NCI-H2107 treated with DMSO at 0.1 percent for 48 hours (cell line): ENCODE data around the gene GJD3.
"Not testable (repeated sequence)": the region's sequence is repeated elsewhere in the genome, so short reads cannot be mapped to it uniquely, and the experiment has no call there.

Experiments used
- DNase-seq: peaks from one replicate; lab custom pipeline; 2025; ENCODE audit not compliant: unreplicated experiment; lab: John Stamatoyannopoulos, UW

The GJD3 gene

GRCh38 chr17:40369923-40370322 is 5.4 kb upstream of the GJD3 start:
- no peak for DNase-seq

GRCh38 chr17:40367728-40368127 is 3.2 kb upstream of the GJD3 start:
- DNase-seq = not testable (repeated sequence)

GRCh38 chr17:40366861-40367518 is 2.5 kb upstream of the GJD3 start:
- no peak for DNase-seq

- no peak for DNase-seq
Measured at GRCh38 chr17:40366076-40366860, 1.7 kb upstream of the GJD3 start.

GRCh38 chr17:40364906-40365305 is 369 bp upstream of the GJD3 start:
- no peak for DNase-seq

GRCh38 chr17:40363111-40363827 is 1.3 kb downstream of the GJD3 start:
- DNase-seq = no peak

GRCh38 chr17:40362696-40363110 is 1.8 kb downstream of the GJD3 start:
- no peak for DNase-seq

GRCh38 chr17:40361925-40362695 is 2.4 kb downstream of the GJD3 start:
- DNase-seq = no peak

GRCh38 chr17:40361063-40361924 is 3.2 kb downstream of the GJD3 start:
- no peak for DNase-seq

- no peak for DNase-seq
Measured at GRCh38 chr17:40360091-40360490, 4.4 kb downstream of the GJD3 start.

GRCh38 chr17:40358323-40359038 is 6.1 kb downstream of the GJD3 start:
- DNase-seq = peak; percentile 69

- DNase-seq = no peak
Measured at GRCh38 chr17:40356990-40357881, 7.3 kb downstream of the GJD3 start.

- DNase-seq = no peak
Measured at GRCh38 chr17:40355804-40356758, 8.5 kb downstream of the GJD3 start.

GRCh38 chr17:40355123-40355803 is 9.3 kb downstream of the GJD3 start:
- no peak for DNase-seq

GRCh38 chr17:40354221-40355122 is 10.1 kb downstream of the GJD3 start:
- no peak for DNase-seq
